ENCODE measurements around the gene NDST1.

NDST1 gene

DNA sequence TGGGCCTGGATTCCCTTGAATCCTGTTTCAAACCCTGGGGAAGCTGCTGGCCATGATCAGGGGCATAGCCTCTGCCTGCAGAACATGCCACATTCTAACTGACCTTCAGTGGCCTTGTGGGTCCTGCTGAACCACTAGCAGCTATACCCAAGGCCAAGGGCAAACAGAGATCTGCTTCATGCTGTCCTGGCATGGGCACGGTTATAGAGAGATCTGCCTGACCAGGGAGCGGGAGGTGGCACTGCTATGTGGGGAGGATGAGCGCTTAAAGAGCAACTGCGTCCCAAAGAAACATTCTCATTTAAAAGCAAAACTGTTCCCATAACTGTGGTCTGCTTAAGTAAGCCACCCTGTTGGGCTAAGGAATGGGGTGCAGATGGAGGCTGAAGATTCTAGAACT, 96.1 kb downstream of the NDST1 start:
- DNase-seq, result no peak

DNA sequence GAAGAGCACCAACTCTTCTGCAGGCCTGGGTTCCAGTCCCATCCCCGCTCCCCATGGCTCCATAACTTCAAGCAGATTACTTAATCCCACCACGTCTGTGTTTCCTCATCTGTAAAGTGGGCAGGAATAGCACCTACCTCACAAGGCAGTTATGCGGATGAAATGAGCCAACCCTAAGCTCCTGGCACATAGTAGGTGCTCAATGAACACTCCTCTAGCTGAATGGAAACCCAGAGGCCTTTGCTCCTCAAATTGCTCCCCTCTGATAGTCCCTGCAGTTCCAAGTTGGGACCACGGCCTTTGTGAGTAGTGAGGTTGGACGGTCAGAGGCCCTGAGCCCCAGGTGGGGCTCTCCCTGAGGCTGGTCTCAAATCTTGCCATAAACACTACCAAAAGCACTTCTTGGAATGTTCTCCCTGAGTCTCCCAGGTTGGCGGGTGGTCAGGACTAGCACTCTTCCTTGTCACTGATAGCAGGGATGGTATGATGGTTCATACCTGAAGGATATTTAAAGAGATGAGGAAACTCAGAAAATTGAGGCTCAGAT, 97.0 kb downstream of the NDST1 start:
- DNase-seq, result no peak

DNA sequence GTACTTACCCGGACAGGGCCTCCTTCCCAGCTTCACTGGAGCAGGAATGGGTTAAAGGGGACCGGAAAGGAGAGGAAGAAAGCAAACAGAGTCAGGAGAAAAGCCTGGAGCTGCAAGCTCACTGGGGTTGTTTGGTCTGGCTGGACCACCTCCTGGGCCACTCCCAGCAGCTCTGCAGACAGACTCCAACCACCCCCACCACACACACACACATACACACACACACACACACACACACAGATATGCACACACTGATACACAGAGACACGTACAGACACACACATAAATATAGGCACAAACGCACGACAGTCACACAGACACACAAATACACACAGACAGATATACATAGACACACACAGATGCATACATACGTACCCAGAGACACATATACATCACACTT, 97.6 kb downstream of the NDST1 start:
- DNase-seq, result no peak

DNA sequence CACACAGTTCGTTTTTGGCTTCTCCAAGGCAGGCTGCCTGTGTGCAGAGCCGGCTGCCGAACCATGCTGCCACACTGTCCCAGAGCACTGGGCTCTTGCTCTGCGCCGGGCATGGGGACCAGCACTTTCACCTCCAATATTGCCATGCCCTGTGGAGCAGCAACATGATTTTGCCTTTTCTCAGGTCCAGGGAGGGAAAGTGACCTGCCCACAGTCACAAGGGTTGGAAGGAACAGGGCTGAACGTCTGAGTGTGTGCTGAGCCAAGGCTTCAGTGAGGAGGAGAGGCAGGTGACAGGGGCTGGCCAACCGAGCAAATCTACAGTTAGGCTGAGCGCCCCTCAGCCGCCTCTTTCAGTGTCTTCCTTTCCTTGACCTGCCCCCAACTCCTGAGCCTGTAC, 98.5 kb downstream of the NDST1 start:
- no peak for DNase-seq

DNA sequence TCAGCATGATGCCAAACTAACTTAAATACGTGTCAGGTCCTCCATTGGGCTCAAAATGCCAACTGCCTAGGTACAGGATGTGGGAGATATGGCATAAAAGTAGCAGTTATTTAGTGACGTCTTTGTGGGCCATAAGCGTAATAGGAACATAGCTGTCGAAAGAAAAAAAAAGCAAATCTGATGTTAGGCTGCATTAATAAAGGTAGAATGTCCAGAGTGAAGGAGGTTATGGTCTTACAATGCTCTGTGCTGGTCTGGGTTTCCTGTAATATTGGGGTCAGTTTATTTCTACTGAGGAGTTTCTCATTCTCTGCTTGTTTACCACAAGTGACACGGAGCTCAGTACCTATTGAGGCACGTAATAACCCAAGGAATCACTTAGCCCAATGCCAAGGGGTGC, 99.2 kb downstream of the NDST1 start:
- DNase-seq, result no peak

All from amygdala (tissue), 56 donors.